ENCODE results near the gene SLC13A3.

The SLC13A3 gene

GRCh38 chr20:46642969-46643343 lies 8.3 kb downstream of the SLC13A3 start:
- no peak overlapping the region for H3K4me3 ChIP-seq (ENCODE audit: control insufficient read depth, low read depth, low read length)
- TF ChIP-seq, protein P1, sequence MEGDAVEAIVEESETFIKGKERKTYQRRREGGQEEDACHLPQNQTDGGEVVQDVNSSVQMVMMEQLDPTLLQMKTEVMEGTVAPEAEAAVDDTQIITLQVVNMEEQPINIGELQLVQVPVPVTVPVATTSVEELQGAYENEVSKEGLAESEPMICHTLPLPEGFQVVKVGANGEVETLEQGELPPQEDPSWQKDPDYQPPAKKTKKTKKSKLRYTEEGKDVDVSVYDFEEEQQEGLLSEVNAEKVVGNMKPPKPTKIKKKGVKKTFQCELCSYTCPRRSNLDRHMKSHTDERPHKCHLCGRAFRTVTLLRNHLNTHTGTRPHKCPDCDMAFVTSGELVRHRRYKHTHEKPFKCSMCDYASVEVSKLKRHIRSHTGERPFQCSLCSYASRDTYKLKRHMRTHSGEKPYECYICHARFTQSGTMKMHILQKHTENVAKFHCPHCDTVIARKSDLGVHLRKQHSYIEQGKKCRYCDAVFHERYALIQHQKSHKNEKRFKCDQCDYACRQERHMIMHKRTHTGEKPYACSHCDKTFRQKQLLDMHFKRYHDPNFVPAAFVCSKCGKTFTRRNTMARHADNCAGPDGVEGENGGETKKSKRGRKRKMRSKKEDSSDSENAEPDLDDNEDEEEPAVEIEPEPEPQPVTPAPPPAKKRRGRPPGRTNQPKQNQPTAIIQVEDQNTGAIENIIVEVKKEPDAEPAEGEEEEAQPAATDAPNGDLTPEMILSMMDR (IDR thresholded peaks at IDR 0.05; ENCODE audit: control insufficient read depth, insufficient read depth, low read depth, low read length, missing control alignments): no peak
- DNase-seq (ENCODE audit: low read depth): no peak

DNA sequence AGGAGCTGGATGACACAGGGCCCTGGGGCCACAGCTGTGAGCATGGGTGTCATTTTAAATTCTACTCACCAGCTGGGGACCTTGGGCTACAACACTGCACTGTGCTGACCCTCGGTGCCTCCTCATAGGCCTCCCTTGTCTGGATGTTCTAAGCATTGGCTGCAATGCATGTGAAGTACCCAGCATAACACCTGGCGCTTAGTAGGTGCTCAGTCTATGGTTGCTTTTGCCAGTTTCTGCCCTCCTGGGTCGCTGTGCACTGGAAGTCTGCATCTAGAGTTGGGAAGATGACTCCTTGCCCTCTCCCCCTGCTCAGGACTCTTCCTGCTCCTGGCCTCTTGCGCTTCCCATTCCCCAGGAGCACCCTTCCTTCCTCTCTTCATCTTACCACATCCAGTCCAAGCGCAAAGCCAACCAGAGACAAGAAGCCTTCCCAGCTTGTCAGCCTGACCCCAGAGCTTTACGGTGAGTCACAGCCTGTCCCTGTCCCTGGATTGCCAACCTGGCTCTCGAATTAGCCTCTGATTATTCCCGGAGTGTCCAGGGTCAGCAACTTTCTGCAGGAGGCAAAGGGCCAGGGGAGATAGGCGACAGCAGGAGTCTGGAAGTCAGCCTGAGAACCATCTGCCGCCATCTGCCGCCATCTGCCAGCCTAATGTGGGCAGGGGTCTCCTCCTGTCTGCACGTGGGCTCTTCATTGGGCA lies 8.8 kb downstream of the SLC13A3 start:
- TF ChIP-seq, protein P1 (IDR thresholded peaks at IDR 0.05; ENCODE audit: control insufficient read depth, insufficient read depth, low read depth, low read length, missing control alignments): no peak
- H3K4me3 ChIP-seq (ENCODE audit: control insufficient read depth, low read depth, low read length): no peak overlapping the region
- DNase-seq (ENCODE audit: low read depth): no peak

- no peak overlapping the region for H3K4me3 ChIP-seq (ENCODE audit: control insufficient read depth, low read depth, low read length)
- TF ChIP-seq, protein P1 (IDR thresholded peaks at IDR 0.05; ENCODE audit: control insufficient read depth, insufficient read depth, low read depth, low read length, missing control alignments): no peak
- DNase-seq (ENCODE audit: low read depth): no peak
Observed at GRCh38 chr20:46641424-46641823, 9.8 kb downstream of the SLC13A3 start.

DNA sequence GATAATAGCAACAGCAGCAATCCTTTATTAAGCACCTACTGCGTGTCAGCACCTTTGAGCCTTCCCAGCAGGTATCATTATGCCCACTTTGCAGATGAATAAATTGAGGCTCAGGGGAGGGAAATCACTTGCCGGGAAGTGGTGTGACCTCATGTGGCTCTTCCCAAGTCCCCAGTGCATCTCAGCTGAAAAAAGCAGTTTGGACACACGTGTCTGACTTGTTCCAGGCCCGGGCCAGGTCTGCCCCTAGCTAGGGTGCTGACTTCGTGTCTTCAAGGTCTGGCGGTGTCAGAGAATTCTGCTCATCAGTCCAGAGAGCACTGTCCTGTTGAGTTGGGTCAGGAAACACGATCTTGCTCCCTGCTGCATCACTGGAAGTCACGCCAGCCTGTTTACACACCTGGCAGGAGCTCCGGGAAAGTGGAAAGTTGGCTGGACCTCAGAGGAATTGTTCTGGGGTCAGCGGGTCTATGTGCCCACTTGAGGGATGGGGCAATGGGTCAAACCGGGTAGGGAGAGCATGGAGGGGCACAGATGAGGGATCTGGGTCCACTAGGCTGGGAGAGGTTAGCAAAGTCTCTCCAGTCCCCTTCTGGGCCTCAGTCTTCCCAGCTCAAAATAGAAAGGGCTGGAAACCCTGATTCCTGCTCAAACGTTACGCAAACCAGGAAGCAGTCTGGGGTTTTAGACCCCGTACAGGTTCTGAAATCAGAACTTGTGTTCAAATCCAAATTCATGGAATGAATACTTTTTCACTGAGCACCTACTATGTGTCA lies 10.5 kb downstream of the SLC13A3 start:
- no peak for DNase-seq (ENCODE audit: low read depth)

DNA sequence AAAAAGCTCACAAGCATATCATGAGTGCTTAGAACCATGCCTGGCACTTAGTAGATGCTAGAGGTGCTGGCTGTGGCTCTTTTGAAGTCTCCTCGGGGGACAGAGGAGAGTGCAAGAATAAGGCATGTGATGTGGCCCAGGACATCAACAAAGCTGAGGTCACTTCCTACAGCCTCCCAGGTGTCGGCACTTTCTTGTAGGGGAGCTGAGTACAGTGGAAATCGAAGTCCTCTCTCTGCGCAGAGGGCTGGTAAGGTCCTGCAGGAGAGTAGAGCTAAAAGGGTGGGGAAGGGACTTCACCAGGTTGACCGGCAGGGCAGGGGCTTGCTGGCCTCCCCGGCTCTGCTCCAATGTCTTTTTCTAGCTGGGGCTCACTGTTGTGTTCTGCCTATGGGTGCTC lies 11.2 kb downstream of the SLC13A3 start:
- TF ChIP-seq, protein P1 (IDR thresholded peaks at IDR 0.05; ENCODE audit: control insufficient read depth, insufficient read depth, low read depth, low read length, missing control alignments): no peak
- no peak for DNase-seq (ENCODE audit: low read depth)
- no peak overlapping the region for H3K4me3 ChIP-seq (ENCODE audit: control insufficient read depth, low read depth, low read length)

More for the DNA sequence above, 10.5 kb downstream of the SLC13A3 start:
- TF ChIP-seq, protein P1 (IDR thresholded peaks at IDR 0.05; ENCODE audit: control insufficient read depth, insufficient read depth, low read depth, low read length, missing control alignments): no peak
- H3K4me3 ChIP-seq (ENCODE audit: control insufficient read depth, low read depth, low read length): no peak overlapping the region

DNA sequence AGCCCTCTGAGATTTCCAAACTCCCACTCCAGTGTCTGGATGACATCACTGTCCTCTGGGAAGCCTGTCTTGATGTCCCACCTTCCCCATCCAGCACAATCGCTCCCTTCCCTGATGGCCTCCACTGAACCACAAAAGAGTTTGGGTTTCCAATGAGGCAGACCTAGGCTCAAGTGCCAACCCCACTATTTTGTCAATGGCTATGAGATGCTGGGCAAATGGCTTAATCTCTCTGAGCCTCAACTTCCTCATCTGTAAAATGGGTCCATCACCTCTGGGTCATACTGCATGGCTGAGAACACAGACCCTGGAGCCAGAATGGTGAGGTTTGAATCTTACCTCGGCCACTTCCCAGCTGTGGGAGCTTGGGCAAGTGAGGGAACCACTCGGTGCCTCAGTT lies 11.7 kb downstream of the SLC13A3 start:
- TF ChIP-seq, protein P1 (IDR thresholded peaks at IDR 0.05; ENCODE audit: control insufficient read depth, insufficient read depth, low read depth, low read length, missing control alignments): no peak
- no peak for DNase-seq (ENCODE audit: low read depth)
- no peak overlapping the region for H3K4me3 ChIP-seq (ENCODE audit: control insufficient read depth, low read depth, low read length)

Data from AG09309 (cell line).